GM12878 (cell line): ENCODE data around the gene HMGCLL1.

Source experiments
- CTCF ChIP-seq, 3 experiments: IDR thresholded peaks in 2 of 3; conservative IDR thresholded peaks in 1 of 3; 2 replicates each; pipeline ENCODE4 v1.5.1; 2011; ENCODE audit warnings: low read depth in 3 of 3, low read length in 3 of 3, mild to moderate bottlenecking in 3 of 3, control low read depth in 2 of 3, moderate library complexity in 2 of 3, inconsistent platforms in 1 of 3, mixed read lengths in 1 of 3; ENCODE audit not compliant: control insufficient read depth in 2 of 3, insufficient read depth in 1 of 3; ENCODE audit errors: extremely low read depth in 1 of 3
- EP300 ChIP-seq, 2 experiments: fragments of 150-350 bp in 1 of 2; IDR thresholded peaks; 2 replicates each; pipeline ENCODE4 v1.6.1; 2011 to 2012; ENCODE audit warnings: low read depth in 2 of 2, low read length in 2 of 2, borderline replicate concordance in 1 of 2, improper control_type of control experiment in 1 of 2, inconsistent platforms in 1 of 2; ENCODE audit not compliant: control insufficient read depth in 1 of 2
- ESRRA ChIP-seq: IDR thresholded peaks from 2 replicates; pipeline ENCODE4 v1.6.1; 2012; ENCODE audit warnings: mild to moderate bottlenecking, low read length, improper control_type of control experiment
- HDAC2 ChIP-seq: fragments of 200-600 bp; sonication (generic); IDR thresholded peaks from 2 replicates; pipeline ENCODE4 v1.6.1; 2017
- JUNB ChIP-seq: IDR thresholded peaks from 2 replicates; pipeline ENCODE4 v1.6.1; 2016; ENCODE audit warnings: antibody characterized with exemption, mild to moderate bottlenecking
- MTA3 ChIP-seq: IDR thresholded peaks from 2 replicates; pipeline ENCODE4 v1.6.1; 2012; ENCODE audit warnings: low read length, inconsistent platforms, borderline replicate concordance
- PAX8 ChIP-seq: fragments of 450-650 bp; IDR thresholded peaks from 2 replicates; pipeline ENCODE4 v1.6.1; 2017; ENCODE audit warnings: mild to moderate bottlenecking, moderate library complexity
- POLR2A ChIP-seq: IDR thresholded peaks from 2 replicates; pipeline ENCODE4 v1.6.1; 2011; ENCODE audit warnings: low read depth, mild to moderate bottlenecking, low read length
- ZBED1 ChIP-seq: IDR thresholded peaks from 2 replicates; pipeline ENCODE4 v1.6.1; 2016; ENCODE audit warnings: borderline replicate concordance
- TF ChIP-seq, protein P1 (sequence below): IDR thresholded peaks from 2 replicates; pipeline ENCODE4 v1.6.1; 2011; ENCODE audit warnings: low read depth, low read length, improper control_type of control experiment, borderline replicate concordance

DNA sequence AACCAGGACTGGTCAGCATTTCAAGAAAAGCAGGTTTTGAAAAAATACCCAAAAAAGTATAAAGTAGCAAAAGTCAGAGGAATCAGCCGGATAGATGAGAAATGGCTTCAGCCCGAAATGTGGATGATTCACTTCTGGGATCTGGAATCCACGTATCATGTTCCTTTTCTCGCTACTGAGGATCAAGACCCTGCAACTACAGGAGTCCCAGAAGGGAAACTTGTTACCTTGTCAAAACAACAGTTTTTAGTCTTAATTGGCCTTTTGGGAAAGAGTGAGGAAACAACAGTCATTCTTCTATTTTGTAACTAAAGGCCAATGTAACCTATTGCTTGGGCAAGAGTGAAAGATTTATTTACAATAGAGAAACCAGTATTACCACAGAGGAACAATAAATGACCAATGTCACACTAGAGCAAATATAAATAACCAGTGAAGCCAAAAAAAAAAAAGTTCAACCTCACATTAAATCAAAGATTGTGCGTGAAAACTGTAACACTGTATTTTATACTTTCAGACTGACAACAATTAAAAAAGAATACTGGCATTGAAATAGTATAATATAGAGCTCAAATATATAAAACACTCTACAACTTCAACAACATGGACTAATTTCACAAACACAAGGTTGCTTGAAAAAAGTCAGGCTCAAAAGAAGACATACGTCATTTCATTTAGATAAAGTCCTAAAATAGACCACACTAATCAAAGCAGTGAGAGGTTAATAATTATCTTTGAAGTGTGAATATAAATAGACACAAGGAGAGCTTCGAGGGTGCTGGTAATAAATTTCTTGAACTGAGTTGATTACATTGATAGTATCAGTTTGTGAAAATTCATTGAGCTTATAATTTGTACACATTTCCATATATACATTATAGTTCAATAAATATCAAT, 135.5 kb downstream of the HMGCLL1 start:
- TF ChIP-seq HDAC2 = no peak
- no peak for TF ChIP-seq PAX8
- no peak for TF ChIP-seq EP300 (IDR thresholded peaks at IDR 0.05; ENCODE audit: borderline replicate concordance in 1 of 2, control insufficient read depth in 1 of 2, low read depth in 2 of 2, low read length in 2 of 2)
- TF ChIP-seq CTCF (IDR thresholded peaks at IDR 0.05 in 2 of 3, conservative IDR thresholded peaks at IDR 0.05 in 1 of 3; ENCODE audit: control insufficient read depth in 2 of 3, extremely low read depth in 1 of 3, insufficient read depth in 1 of 3, low read depth in 3 of 3, low read length in 3 of 3) = no peak
- TF ChIP-seq, protein P1, sequence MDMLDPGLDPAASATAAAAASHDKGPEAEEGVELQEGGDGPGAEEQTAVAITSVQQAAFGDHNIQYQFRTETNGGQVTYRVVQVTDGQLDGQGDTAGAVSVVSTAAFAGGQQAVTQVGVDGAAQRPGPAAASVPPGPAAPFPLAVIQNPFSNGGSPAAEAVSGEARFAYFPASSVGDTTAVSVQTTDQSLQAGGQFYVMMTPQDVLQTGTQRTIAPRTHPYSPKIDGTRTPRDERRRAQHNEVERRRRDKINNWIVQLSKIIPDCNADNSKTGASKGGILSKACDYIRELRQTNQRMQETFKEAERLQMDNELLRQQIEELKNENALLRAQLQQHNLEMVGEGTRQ = no peak
- no peak for TF ChIP-seq JUNB
- no peak for TF ChIP-seq ZBED1
- TF ChIP-seq ESRRA = no peak
- TF ChIP-seq POLR2A = no peak
- TF ChIP-seq MTA3 = no peak
